Lower leg skin (tissue), 3 donors: ENCODE measurements around the gene MYL9.

Experiments used
- POLR2A ChIP-seq, 2 donors: fragments of 450-650 bp; IDR thresholded peaks; one replicate each; pipeline ENCODE4 v1.6.1; 2016 to 2017; ENCODE audit warnings: antibody characterized with exemption in 2 of 2, mild to moderate bottlenecking in 1 of 2, moderate library complexity in 1 of 2
- TF ChIP-seq, protein P1 (sequence below), 3 donors: fragments of 450-650 bp; IDR thresholded peaks; one replicate each; pipeline ENCODE4 v1.5.1; 2016; ENCODE audit warnings: antibody characterized with exemption in 3 of 3, mild to moderate bottlenecking in 3 of 3, moderate library complexity in 2 of 3

DNA sequence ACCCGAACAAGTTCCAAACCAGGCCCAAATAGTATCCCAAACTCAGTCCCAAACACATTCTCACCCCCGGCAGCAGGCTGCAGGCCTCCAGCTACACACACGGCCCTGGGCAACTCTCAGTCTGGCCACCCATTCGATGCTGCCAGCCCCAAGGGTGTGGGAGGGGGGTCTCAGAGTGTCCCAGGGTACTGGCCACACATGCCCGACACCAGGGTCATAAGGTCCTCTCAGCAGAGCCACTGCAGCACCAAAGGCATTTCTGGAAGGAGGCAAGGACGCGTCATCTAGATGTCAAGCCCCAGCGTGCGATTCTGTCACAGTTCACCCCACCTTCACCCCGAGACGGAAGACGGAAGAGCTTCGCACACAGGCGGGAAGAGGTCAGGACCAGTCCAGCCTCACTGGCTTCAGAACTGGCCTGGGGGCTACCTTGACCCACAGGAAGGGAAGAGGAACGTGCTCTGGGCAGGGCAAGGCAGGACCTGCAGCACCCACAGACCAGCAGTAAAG, 9.5 kb downstream of the MYL9 start:
- no peak for TF ChIP-seq POLR2A (IDR thresholded peaks at IDR 0.05)
- TF ChIP-seq, protein P1, sequence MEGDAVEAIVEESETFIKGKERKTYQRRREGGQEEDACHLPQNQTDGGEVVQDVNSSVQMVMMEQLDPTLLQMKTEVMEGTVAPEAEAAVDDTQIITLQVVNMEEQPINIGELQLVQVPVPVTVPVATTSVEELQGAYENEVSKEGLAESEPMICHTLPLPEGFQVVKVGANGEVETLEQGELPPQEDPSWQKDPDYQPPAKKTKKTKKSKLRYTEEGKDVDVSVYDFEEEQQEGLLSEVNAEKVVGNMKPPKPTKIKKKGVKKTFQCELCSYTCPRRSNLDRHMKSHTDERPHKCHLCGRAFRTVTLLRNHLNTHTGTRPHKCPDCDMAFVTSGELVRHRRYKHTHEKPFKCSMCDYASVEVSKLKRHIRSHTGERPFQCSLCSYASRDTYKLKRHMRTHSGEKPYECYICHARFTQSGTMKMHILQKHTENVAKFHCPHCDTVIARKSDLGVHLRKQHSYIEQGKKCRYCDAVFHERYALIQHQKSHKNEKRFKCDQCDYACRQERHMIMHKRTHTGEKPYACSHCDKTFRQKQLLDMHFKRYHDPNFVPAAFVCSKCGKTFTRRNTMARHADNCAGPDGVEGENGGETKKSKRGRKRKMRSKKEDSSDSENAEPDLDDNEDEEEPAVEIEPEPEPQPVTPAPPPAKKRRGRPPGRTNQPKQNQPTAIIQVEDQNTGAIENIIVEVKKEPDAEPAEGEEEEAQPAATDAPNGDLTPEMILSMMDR (IDR thresholded peaks at IDR 0.05): no peak
